GM19193 (cell line): ENCODE results near the gene WARS2.

ENCODE experiments used
- POLR2A ChIP-seq: IDR thresholded peaks from 4 replicates; pipeline ENCODE4 v1.6.1; 2011; ENCODE audit not compliant: insufficient read depth, insufficient read length; ENCODE audit errors: extremely low read depth

The WARS2 gene

GRCh38 chr1:119099775-119100174 lies 40.7 kb downstream of the WARS2 start:
- no peak for TF ChIP-seq POLR2A

- TF ChIP-seq POLR2A: no peak
These were observed 43.1 kb downstream of the WARS2 start for GRCh38 chr1:119097380-119097779.

GRCh38 chr1:119093721-119094120 lies 46.7 kb downstream of the WARS2 start:
- no peak for TF ChIP-seq POLR2A

GRCh38 chr1:119091618-119092017 lies 48.8 kb downstream of the WARS2 start:
- no peak for TF ChIP-seq POLR2A

GRCh38 chr1:119090250-119090649 lies 50.2 kb downstream of the WARS2 start:
- TF ChIP-seq POLR2A: no peak

GRCh38 chr1:119086830-119087229 lies 53.6 kb downstream of the WARS2 start:
- no peak for TF ChIP-seq POLR2A

GRCh38 chr1:119084798-119085197 lies 55.7 kb downstream of the WARS2 start:
- TF ChIP-seq POLR2A: no peak

- TF ChIP-seq POLR2A: no peak
These were observed 56.5 kb downstream of the WARS2 start for GRCh38 chr1:119083980-119084379.

GRCh38 chr1:119083479-119083878 lies 57.0 kb downstream of the WARS2 start:
- TF ChIP-seq POLR2A: no peak

GRCh38 chr1:119081700-119082099 lies 58.8 kb downstream of the WARS2 start:
- no peak for TF ChIP-seq POLR2A

- no peak for TF ChIP-seq POLR2A
These were observed 59.2 kb downstream of the WARS2 start for GRCh38 chr1:119081267-119081666.

GRCh38 chr1:119080586-119080985 lies 59.9 kb downstream of the WARS2 start:
- no peak for TF ChIP-seq POLR2A

GRCh38 chr1:119079881-119080280 lies 60.6 kb downstream of the WARS2 start:
- no peak for TF ChIP-seq POLR2A

GRCh38 chr1:119075614-119076013 lies 64.8 kb downstream of the WARS2 start:
- no peak for TF ChIP-seq POLR2A

- no peak for TF ChIP-seq POLR2A
These were observed 69.1 kb downstream of the WARS2 start for GRCh38 chr1:119071321-119071720.

GRCh38 chr1:119069682-119070081 lies 70.8 kb downstream of the WARS2 start:
- TF ChIP-seq POLR2A: no peak

- TF ChIP-seq POLR2A: no peak
These were observed 72.0 kb downstream of the WARS2 start for GRCh38 chr1:119068427-119068826.

GRCh38 chr1:119061700-119062099 lies 78.8 kb downstream of the WARS2 start:
- no peak for TF ChIP-seq POLR2A

GRCh38 chr1:119055568-119055967 lies 84.9 kb downstream of the WARS2 start:
- no peak for TF ChIP-seq POLR2A

- no peak for TF ChIP-seq POLR2A
These were observed 86.5 kb downstream of the WARS2 start for GRCh38 chr1:119053917-119054316.
